ENCODE measurements around the gene EIF4G3.

Gene EIF4G3

GRCh38 chr1:20770314-20771087 lies 406.2 kb downstream of the EIF4G3 start:
- TF ChIP-seq, protein P1, sequence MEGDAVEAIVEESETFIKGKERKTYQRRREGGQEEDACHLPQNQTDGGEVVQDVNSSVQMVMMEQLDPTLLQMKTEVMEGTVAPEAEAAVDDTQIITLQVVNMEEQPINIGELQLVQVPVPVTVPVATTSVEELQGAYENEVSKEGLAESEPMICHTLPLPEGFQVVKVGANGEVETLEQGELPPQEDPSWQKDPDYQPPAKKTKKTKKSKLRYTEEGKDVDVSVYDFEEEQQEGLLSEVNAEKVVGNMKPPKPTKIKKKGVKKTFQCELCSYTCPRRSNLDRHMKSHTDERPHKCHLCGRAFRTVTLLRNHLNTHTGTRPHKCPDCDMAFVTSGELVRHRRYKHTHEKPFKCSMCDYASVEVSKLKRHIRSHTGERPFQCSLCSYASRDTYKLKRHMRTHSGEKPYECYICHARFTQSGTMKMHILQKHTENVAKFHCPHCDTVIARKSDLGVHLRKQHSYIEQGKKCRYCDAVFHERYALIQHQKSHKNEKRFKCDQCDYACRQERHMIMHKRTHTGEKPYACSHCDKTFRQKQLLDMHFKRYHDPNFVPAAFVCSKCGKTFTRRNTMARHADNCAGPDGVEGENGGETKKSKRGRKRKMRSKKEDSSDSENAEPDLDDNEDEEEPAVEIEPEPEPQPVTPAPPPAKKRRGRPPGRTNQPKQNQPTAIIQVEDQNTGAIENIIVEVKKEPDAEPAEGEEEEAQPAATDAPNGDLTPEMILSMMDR (conservative IDR thresholded peaks at IDR 0.05) = no peak
- TF ChIP-seq ZFX (IDR thresholded peaks at IDR 0.05) = no peak
- no peak overlapping the region for H3K27ac ChIP-seq

GRCh38 chr1:20767271-20767670 lies 409.4 kb downstream of the EIF4G3 start:
- H3K27ac ChIP-seq = no peak overlapping the region
- TF ChIP-seq, protein P1 (conservative IDR thresholded peaks at IDR 0.05) = no peak
- no peak for TF ChIP-seq ZFX (IDR thresholded peaks at IDR 0.05)

GRCh38 chr1:20763417-20763816 lies 413.3 kb downstream of the EIF4G3 start:
- H3K27ac ChIP-seq = no peak overlapping the region
- TF ChIP-seq, protein P1 (conservative IDR thresholded peaks at IDR 0.05) = no peak
- TF ChIP-seq ZFX (IDR thresholded peaks at IDR 0.05) = no peak

GRCh38 chr1:20760322-20760721 lies 416.4 kb downstream of the EIF4G3 start:
- TF ChIP-seq, protein P1 (conservative IDR thresholded peaks at IDR 0.05) = no peak
- no peak for TF ChIP-seq ZFX (IDR thresholded peaks at IDR 0.05)
- H3K27ac ChIP-seq = no peak overlapping the region

All from C4-2B (cell line).